GM12865 (cell line): Measurements from ENCODE around the gene MTUS2.

Experiments
- DNase-seq: peaks from one replicate; pipeline ENCODE4 v3.0.0; 2010; ENCODE audit warnings: low read depth
- H3K4me3 ChIP-seq: 2 replicates; pipeline ENCODE4 v1.5.1; 2011; ENCODE audit warnings: mild to moderate bottlenecking, low read depth, low read length, control low read depth
- TF ChIP-seq, protein P1 (sequence below): IDR thresholded peaks from 2 replicates; pipeline ENCODE4 v1.5.1; 2011; ENCODE audit warnings: low read length, control low read depth, low read depth, inconsistent platforms; ENCODE audit not compliant: insufficient read depth; ENCODE audit errors: missing control alignments

The MTUS2 gene

GRCh38 chr13:28820099-28821051, at the start of gene MTUS2:
Gene MTUS2 (plus strand): TSS chr13:28820339.
- peak; percentile 14 for DNase-seq
- TF ChIP-seq, protein P1, sequence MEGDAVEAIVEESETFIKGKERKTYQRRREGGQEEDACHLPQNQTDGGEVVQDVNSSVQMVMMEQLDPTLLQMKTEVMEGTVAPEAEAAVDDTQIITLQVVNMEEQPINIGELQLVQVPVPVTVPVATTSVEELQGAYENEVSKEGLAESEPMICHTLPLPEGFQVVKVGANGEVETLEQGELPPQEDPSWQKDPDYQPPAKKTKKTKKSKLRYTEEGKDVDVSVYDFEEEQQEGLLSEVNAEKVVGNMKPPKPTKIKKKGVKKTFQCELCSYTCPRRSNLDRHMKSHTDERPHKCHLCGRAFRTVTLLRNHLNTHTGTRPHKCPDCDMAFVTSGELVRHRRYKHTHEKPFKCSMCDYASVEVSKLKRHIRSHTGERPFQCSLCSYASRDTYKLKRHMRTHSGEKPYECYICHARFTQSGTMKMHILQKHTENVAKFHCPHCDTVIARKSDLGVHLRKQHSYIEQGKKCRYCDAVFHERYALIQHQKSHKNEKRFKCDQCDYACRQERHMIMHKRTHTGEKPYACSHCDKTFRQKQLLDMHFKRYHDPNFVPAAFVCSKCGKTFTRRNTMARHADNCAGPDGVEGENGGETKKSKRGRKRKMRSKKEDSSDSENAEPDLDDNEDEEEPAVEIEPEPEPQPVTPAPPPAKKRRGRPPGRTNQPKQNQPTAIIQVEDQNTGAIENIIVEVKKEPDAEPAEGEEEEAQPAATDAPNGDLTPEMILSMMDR, result no peak
- H3K4me3 ChIP-seq, result peak within 1 kb of the TSS; percentile 27

DNA sequence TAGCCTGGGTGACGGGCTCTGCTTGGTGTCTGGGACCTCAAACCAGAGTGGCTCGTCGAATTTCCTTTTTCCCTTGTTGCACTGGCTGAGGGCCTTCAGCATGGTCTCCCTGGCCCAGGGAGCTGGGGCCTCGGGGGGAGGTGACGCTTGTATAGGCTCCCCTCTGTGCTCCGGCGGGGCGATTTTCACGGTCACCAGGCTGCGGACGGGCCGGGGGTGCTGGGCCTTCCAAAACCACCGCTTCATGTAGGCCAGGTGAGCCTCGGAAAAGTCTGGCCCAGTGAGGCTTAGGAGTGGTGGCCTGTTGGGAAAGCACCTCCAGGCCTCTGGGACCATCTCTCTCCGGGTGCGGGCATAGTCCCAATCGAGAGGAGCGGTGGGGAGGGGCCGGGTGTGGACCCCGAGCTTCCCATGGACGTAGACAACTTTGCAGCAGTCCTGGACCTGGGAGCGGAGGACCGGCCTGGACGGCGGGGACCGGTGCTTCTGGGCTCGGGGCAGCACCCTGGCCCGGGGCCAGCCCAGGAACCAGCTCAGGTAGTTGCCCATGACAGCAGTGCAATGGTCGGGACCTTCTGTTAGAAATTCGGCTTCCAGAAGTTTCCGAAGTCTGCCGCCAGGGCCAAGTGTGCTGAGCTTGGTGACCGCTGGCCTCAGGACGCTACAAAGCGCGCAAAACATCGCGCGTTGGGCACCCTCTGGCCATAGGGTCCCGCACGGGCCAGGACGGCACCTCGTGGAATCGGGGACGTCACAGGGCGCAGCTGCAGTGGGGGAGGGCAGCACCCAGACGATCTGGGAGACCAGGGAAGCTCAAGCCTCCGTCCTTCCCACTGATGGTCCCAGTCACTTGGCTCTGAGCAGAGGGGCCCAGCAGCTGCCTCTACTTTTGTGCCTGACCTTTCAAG, 41.6 kb upstream of the MTUS2 start:
- DNase-seq, result no peak
- no peak overlapping the region for H3K4me3 ChIP-seq
- TF ChIP-seq, protein P1, result no peak

GRCh38 chr13:28792992-28793391, 27.1 kb upstream of the MTUS2 start:
- TF ChIP-seq, protein P1, result no peak
- DNase-seq, result no peak
- H3K4me3 ChIP-seq, result no peak overlapping the region

DNA sequence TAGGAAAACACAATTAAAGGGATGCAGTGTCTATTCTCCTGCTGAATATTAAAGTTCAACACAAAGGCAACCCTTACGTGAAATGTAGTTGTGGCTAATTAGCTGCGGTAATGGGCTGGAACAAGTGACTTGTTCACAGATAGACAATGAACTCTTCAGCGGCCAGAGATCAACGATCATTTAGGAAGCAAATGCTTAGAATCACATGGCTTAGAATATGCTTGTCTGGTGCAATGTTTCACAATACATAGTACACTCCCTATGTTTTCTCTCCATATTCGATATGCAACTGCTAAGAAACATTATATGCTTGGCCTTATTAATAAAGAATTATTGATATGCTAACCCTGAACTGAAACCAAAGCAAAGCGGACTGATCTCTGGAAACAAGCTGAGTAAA, 25.7 kb upstream of the MTUS2 start:
- no peak for DNase-seq
- TF ChIP-seq, protein P1, result no peak
- no peak overlapping the region for H3K4me3 ChIP-seq

- DNase-seq, result no peak
- TF ChIP-seq, protein P1, result no peak
- H3K4me3 ChIP-seq, result no peak overlapping the region
Measured at GRCh38 chr13:28796938-28797257, 23.2 kb upstream of the MTUS2 start.

- peak; percentile 49 for DNase-seq
- H3K4me3 ChIP-seq, result no peak overlapping the region
- TF ChIP-seq, protein P1, result peak; percentile 43
Measured at GRCh38 chr13:28805193-28805819, 14.8 kb upstream of the MTUS2 start.
